ENCODE measurements around the gene MAP3K10.
"Not testable (repeated sequence)": the region's sequence is repeated elsewhere in the genome, so short reads cannot be mapped to it uniquely, and the experiment has no call there.

The MAP3K10 gene

GRCh38 chr19:40216013-40216776, 25.0 kb downstream of the MAP3K10 start:
- in situ Hi-C loops (cut with MboI; ENCODE audit: low sequenced_read_pairs) = no loop called here

DNA sequence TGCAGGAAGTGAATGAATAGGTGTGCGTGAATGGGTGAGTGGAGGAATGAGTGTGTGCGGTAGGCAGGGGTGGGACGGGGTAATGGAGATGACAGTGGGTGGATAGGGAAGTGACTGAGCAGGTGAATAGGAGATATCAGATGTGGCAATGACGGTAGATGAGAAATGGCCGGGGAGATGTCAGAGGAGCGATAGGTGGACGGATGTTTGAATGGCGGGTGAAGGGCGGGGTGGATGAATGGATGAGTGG, 25.5 kb downstream of the MAP3K10 start:
- no peak overlapping the region for H3K4me3 ChIP-seq
- H3K27me3 ChIP-seq (ENCODE audit: low read depth) = peaks cover 33% of the 10 kb centered on the region
- DNase-seq (ENCODE audit: low spot score in 2 of 2) = no peak
- H3K36me3 ChIP-seq (replicated peaks) = no peaks in the 10 kb centered on the region
- no peaks in the 10 kb centered on the region for H3K4me1 ChIP-seq
- in situ Hi-C loops (cut with MboI; ENCODE audit: low sequenced_read_pairs) = no loop called here
- no peaks in the 10 kb centered on the region for H3K9me3 ChIP-seq

More at GRCh38 chr19:40216013-40216776, 25.0 kb downstream of the MAP3K10 start:
- Histone ChIP-seq H3K9me3 (no peaks in the 10 kb centered on the region), H3K4me3 (no peak overlapping the region), H3K4me1 (no peaks in the 10 kb centered on the region), H3K27me3 (ENCODE audit: low read depth) (peaks cover 33% of the 10 kb centered on the region), H3K36me3 (replicated peaks) (no peaks in the 10 kb centered on the region)
- no peak for DNase-seq (ENCODE audit: low spot score in 2 of 2)

- H3K27me3 ChIP-seq (ENCODE audit: low read depth) = peaks cover 33% of the 10 kb centered on the region
- H3K4me1 ChIP-seq = no peaks in the 10 kb centered on the region
- peak in 1 of 2 experiments; percentile 52 for DNase-seq (ENCODE audit: low spot score in 2 of 2)
- in situ Hi-C loops (cut with MboI; ENCODE audit: low sequenced_read_pairs) = no loop called here
- no peaks in the 10 kb centered on the region for H3K9me3 ChIP-seq
- H3K4me3 ChIP-seq = no peak overlapping the region
- no peaks in the 10 kb centered on the region for H3K36me3 ChIP-seq (replicated peaks)
Measured at GRCh38 chr19:40217027-40217810, 26.0 kb downstream of the MAP3K10 start.

DNA sequence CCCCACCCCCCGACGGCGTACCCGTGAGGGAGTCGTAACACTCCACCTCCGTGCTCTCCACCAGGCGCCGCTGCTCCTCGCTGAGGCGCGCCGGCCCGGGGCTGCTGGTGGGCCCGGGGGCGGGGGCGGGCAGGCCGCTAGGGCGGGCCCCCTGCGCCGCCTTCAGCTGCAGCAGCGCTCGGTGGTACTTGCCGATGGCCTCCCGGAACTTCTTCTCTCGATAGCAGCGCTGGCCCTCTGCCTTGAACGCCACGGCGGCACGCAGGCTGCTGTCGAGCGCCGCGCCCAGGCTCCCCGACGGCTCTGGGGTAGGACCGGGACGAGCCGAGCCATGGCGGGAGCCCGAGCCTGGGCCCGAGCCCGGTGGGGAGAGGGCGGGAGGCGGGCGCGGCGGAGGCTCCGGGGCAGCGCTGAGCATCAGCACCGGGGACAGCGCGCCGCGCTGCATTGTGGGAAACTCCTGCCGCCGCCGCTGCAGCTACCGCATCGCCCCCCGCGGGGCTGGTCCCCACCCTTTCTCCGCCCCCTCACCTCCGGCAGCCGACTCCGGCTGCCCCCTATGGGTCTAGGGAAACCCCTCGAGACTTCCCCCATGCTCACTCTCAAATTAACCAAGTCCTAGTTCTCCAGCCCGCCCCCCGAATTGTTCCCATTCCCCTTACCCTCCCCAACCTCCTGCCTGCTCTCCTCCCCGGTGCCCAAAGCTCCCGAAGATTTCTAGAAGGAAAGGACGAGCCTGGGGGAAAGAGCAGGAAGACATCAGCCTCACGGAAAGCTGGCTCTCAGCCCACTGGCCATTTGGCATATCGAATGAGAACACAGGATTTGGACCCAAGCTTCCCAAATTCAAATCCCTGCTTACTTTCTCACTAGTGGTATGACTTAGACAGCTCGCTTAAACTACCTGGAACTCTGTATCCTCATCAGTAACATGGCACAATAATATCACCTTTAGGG, 27.0 kb downstream of the MAP3K10 start, which contains the start of gene TTC9B:
TSS of gene TTC9B (minus strand) at position 451 of the 957 bp plus-strand sequence. CDS start at position 448, 3 bp downstream.
- no peaks in the 10 kb centered on the region for H3K9me3 ChIP-seq
- no peak within 1 kb of the TSS for H3K4me3 ChIP-seq
- DNase-seq (ENCODE audit: low spot score in 2 of 2) = peak in 1 of 2 experiments; percentile 63
- H3K4me1 ChIP-seq = no peaks in the 10 kb centered on the region
- no peaks in the 10 kb centered on the region for H3K36me3 ChIP-seq (replicated peaks)
- H3K27me3 ChIP-seq (ENCODE audit: low read depth) = peaks cover 33% of the 10 kb centered on the region
- in situ Hi-C loops (cut with MboI; ENCODE audit: low sequenced_read_pairs) = no loop called here

- H3K36me3 ChIP-seq (replicated peaks); H3K4me1 ChIP-seq; in situ Hi-C loops (cut with MboI; ENCODE audit: low sequenced_read_pairs); H3K9me3 ChIP-seq; DNase-seq (ENCODE audit: low spot score in 2 of 2); H3K4me3 ChIP-seq: not testable (repeated sequence)
- H3K27me3 ChIP-seq (ENCODE audit: low read depth) = peaks cover 37% of the 10 kb centered on the region
Measured at GRCh38 chr19:40219029-40219428, 27.8 kb downstream of the MAP3K10 start.

DNA sequence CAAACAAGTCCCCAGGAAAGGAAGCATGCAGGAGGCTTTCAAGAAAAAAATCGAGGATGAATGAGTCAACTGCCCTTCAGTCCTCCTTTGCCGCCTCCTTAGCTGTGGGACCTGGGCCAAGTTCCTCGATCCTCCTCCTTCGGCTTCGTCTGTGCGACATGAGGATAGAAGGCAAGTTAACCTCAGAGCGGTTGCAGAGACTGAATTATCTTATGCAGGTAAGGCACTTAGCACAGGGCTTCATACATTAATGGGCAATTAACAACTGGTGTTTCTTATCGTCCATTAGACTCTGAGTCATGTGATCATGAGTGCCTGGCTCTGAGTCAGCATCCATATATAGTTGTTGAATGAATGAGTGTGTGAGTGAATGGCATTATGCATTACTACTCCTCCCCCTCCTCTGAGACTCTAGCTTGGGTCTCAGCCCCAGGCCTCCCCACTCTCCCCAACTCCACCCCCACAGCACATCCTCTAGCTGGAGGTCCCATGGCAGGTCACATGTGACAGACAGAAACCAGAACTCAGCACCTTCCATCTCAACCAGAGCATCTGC, 28.6 kb downstream of the MAP3K10 start:
- H3K4me3 ChIP-seq = no peak overlapping the region
- H3K27me3 ChIP-seq (ENCODE audit: low read depth) = peaks cover 37% of the 10 kb centered on the region
- no peak for DNase-seq (ENCODE audit: low spot score in 2 of 2)
- in situ Hi-C loops (cut with MboI; ENCODE audit: low sequenced_read_pairs) = loop anchor here (5.0 kb wide), 1 partner anchor 82 kb away; no protein-coding TSS in a partner anchor
- no peaks in the 10 kb centered on the region for H3K36me3 ChIP-seq (replicated peaks)
- H3K4me1 ChIP-seq = no peaks in the 10 kb centered on the region
- no peaks in the 10 kb centered on the region for H3K9me3 ChIP-seq

GRCh38 chr19:40220674-40221073, 29.4 kb downstream of the MAP3K10 start:
- in situ Hi-C loops (cut with MboI; ENCODE audit: low sequenced_read_pairs) = loop anchor here (5.0 kb wide), 1 partner anchor 83 kb away; no protein-coding TSS in a partner anchor
- DNase-seq (ENCODE audit: low spot score in 2 of 2) = no peak
- H3K36me3 ChIP-seq (replicated peaks) = no peaks in the 10 kb centered on the region
- no peaks in the 10 kb centered on the region for H3K9me3 ChIP-seq
- H3K4me3 ChIP-seq = no peak overlapping the region
- H3K4me1 ChIP-seq = no peaks in the 10 kb centered on the region
- peaks cover 43% of the 10 kb centered on the region for H3K27me3 ChIP-seq (ENCODE audit: low read depth)

DNA sequence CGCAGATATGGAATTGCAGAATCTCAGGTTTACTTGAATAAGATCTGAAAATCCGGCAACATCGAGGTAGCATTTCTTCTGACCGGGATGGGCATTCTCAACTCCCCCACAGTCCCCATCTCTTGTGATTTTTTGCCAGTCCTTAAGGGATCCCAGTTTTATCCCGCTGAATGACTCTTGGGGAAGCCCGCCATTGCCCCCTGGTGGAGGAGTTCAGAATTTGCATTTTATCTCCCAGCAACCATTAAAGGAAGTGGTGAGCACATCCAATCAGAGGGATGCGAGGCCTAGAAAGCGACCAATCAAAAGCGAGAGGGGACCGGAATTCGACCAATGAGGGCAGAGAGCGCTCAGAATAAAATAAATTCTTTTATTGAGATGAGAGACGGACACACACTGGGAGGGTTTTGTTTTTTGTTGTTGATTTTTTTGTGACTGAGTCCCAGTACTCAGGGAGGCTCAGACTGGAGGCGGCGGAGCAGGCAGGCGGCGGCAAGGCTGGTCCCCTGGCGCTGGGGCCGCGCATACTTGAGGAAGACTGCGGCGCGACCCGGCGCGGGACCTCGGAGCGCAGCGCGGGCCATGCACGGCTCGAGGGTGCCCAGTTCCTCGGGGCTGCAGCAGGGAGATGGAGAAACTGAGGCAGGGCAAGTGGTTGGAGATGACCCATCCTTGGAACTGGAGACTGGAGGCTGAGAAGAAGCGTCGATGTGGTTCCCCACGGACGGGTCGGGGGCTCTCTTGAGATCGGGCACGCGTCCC, 30.8 kb downstream of the MAP3K10 start:
- DNase-seq (ENCODE audit: low spot score in 2 of 2) = peak; percentile 80 to 86
- in situ Hi-C loops (cut with MboI; ENCODE audit: low sequenced_read_pairs) = loop anchor here (5.0 kb wide), 1 partner anchor 85 kb away; no protein-coding TSS in a partner anchor
- Histone ChIP-seq H3K27me3 (ENCODE audit: low read depth) (peaks cover 48% of the 10 kb centered on the region), H3K9me3 (no peaks in the 10 kb centered on the region), H3K4me1 (no peaks in the 10 kb centered on the region), H3K4me3 (no peak overlapping the region), H3K36me3 (replicated peaks) (no peaks in the 10 kb centered on the region)

DNA sequence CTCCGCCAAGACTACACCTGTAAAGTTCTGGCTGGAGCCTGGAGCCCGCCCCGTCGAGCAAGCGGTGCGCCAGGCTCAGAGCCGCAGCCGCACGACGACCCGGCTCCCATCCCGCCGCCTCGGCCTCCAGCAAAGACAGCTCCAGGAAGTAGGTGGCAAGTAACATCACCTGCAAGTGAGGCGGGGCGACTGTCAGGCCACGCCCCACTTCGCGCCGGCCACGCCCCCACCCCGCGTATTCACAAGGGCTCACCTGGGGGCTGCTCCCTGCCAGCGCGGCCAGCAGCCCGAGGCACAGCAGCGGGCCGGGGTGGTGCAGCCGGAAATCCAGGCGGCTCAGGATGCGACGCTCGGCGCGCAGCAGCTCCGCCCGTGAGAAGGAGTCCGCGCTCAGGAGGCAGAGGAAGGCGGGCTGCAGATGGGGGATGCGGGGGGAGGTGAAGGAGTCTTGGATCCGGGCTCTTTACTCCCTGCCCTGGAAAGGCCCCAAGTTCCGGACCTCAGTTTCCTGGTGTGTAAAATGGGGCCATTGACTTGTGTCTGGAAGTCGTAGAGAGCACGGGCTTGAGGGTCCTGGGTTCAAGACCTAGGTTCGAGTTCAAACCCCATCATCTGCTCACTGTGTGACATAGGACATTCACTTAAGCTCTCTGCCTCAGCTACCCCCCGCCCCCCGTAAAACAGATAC, 32.1 kb downstream of the MAP3K10 start:
- in situ Hi-C loops (cut with MboI; ENCODE audit: low sequenced_read_pairs) = loop anchor here (5.0 kb wide), 1 partner anchor 86 kb away; no protein-coding TSS in a partner anchor
- Histone ChIP-seq H3K9me3 (no peaks in the 10 kb centered on the region), H3K36me3 (replicated peaks) (no peaks in the 10 kb centered on the region), H3K4me1 (no peaks in the 10 kb centered on the region), H3K4me3 (no peak overlapping the region), H3K27me3 (ENCODE audit: low read depth) (peaks cover 42% of the 10 kb centered on the region)
- no peak for DNase-seq (ENCODE audit: low spot score in 2 of 2)

- Histone ChIP-seq H3K9me3 (no peaks in the 10 kb centered on the region), H3K4me3 (no peak overlapping the region), H3K27me3 (ENCODE audit: low read depth) (peaks cover 29% of the 10 kb centered on the region), H3K36me3 (replicated peaks) (no peaks in the 10 kb centered on the region), H3K4me1 (no peaks in the 10 kb centered on the region)
- no peak for DNase-seq (ENCODE audit: low spot score in 2 of 2)
- in situ Hi-C loops (cut with MboI; ENCODE audit: low sequenced_read_pairs) = loop anchor here (5.0 kb wide), 1 partner anchor 87 kb away; no protein-coding TSS in a partner anchor
Measured at GRCh38 chr19:40224342-40225150, 33.3 kb downstream of the MAP3K10 start.

DNA sequence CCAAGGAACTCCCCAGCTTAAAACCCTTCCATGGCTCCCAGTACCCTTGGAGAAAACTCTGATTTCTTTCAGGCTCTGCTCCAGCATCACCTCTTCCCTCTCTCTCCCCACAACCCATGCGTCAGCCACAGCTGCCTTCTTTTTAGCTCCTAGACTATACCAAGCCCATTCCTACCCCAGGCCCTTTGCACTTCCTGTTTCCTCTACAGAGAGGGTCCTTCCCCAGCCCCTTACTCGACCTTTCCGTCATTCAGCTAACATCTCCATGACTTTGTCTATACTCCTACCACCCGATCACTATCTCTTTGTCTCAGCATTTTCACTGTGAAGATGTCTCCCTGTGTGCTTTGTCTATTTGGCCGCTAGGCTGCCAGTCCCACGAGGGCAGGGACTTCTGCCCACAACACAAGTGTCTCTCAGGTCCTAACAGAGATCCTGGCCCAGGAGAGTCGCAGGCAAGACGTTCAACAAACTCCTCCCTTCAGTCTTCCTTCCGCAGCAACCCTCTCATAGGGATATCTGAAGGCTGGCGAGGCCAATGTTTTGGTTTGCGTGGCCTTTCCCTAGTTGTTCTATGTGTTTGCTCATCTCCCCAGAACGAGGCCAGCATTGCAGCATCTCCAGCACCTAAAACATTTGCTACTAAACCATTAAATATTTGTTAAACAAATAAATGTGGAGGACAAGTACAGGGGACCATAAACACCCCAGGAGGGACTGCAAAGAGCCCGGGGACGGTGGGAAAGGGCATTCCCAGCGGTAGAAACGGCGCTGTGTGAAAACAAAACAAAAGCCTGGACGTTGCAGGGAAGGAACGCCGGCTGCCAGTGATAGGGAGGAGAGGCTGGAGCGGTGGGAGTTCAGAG, 34.4 kb downstream of the MAP3K10 start:
- no peaks in the 10 kb centered on the region for H3K36me3 ChIP-seq (replicated peaks)
- no peak for DNase-seq (ENCODE audit: low spot score in 2 of 2)
- no peaks in the 10 kb centered on the region for H3K9me3 ChIP-seq
- no peaks in the 10 kb centered on the region for H3K4me1 ChIP-seq
- in situ Hi-C loops (cut with MboI; ENCODE audit: low sequenced_read_pairs) = no loop called here
- H3K27me3 ChIP-seq (ENCODE audit: low read depth) = peaks cover 25% of the 10 kb centered on the region
- H3K4me3 ChIP-seq = no peak overlapping the region

Data from HAP-1 (cell line).